NOMO-1 treated with dmso at 0.1 percent for 144 hours (cell line): ENCODE results near the gene RAF1.
"Not testable (repeated sequence)": the region's sequence is repeated elsewhere in the genome, so short reads cannot be mapped to it uniquely, and the experiment has no call there.

ENCODE experiments used
- DNase-seq: peaks from one replicate; lab custom pipeline; 2025; ENCODE audit not compliant: unreplicated experiment; lab: John Stamatoyannopoulos, UW

RAF1 gene

GRCh38 chr3:12677616-12678015 is 13.7 kb upstream of the RAF1 start:
- no peak for DNase-seq

GRCh38 chr3:12675115-12675810 is 11.3 kb upstream of the RAF1 start:
- DNase-seq: no peak

DNA sequence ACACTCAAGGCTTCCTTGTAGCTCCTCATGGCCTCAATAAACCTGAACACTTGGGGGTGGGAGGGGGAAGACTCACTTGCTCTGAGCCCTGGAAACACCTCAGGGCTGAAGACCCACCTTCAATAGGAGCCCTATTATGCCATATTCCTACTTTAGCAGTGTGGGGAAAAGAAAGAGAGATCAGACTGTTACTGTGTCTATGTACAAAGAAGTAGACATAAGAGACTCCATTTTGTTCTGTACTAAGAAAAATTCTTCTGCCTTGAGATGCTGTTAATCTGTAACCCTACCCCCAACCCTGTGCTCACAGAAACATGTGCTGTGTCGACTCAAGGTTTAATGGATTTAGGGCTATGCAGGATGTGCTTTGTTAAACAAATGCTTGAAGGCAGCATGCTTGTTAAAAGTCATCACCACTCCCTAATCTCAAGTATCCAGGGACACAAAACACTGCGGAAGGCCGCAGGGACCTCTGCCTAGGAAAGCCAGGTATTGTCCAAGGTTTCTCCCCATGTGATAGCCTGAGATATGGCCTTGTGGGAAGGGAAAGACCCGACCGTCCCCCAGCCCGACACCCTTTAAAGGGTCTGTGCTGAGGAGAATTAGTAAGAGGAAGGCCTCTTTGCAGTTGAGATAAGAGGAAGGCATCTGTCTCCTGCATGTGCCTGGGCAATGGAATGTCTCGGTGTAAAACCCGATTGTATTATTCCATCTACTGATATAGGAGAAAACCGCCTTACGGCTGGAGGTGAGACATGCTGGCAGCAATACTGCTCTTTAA is 10.2 kb upstream of the RAF1 start:
- not testable (repeated sequence) for DNase-seq

DNA sequence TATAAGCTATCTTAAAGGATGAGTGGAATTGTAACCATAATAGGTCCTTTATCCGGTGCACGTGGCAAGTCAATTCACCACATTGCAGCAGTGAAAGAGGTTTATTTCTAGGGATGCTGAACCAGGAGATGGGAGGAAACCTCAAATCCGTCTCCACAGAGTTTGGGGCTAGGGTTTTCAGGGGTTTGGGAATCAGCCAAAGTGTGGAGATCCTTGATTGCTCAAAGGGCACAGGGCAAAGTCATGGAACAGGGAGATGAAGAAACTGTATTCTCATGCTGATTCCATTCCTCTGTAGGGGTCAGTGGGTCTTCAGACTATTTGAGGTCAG is 7.2 kb upstream of the RAF1 start:
- DNase-seq: no peak

DNA sequence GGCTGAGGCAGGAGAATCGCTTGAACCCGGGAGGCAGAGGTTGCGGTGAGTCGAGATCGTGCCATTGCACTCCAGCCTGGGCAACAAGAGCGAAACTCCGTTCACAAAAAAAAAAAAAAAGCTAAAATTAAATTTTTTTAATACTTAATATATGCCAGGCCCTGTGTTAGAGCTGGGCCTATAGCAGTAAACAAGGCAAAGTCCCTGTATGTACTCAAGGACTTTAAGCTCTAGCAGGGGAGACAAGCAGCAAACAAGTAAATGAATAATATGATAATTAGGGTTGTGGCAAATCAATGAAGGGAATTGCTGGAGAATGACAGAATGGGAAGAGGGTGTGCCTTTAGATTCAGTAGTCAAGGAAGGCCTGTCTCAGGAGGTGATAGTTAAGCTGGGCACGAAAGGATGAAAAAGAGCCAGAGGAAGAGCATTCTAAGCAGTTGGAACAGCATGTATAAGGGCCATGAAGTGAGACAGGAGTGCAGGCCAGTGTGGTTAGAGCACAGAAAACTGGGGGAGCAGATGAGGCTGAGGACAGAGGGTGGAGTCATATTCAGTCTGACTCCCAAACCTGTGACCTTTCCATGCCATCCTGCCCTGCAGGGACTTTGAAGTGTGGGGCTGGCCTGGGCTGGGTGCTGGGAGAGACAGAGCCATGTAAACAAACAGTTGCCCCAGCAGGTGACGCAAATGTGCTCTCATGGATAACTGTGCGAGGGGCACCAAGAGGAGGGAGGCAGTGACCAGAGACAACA is 6.6 kb upstream of the RAF1 start:
- DNase-seq: no peak

GRCh38 chr3:12663401-12663935 is 449 bp downstream of the RAF1 start:
- DNase-seq: no peak

DNA sequence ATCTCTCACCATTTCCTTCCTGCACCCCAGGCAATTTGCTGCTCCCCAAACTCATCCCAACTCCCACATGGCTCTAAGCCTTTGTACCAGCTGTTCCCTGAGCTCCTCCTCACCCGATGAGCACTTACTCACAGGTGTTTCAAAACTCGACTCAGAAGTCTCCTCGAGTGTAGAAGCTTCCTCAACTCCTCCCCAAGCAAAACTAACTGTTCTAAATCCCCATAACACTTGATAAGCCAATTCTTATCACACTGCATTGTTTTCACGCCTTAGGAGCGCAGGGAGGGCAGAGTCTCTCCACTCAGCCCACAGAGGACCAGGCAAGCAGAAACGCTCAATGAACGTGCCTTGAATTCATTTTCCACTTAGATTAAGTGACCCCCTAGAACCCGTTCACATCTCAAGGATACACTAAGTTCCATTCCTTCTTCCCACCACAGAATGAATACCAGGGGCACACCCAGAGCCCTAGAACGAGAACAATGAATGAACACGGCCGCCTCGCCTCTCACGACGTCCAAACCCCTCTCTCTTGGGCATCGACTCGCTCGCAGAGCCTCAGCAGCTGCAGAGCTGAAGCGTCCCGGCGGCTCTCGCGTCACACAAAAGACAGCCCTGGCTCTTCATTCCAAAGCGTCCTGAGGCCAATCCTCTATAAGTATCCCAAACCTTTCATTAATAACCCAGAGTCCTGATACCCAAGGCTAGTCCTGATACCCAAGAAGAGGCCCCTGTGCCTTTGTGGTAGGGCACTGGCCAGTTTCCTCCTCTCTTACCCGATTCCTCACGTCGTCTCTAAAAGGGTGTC is 1.1 kb downstream of the RAF1 start:
- no peak for DNase-seq

DNA sequence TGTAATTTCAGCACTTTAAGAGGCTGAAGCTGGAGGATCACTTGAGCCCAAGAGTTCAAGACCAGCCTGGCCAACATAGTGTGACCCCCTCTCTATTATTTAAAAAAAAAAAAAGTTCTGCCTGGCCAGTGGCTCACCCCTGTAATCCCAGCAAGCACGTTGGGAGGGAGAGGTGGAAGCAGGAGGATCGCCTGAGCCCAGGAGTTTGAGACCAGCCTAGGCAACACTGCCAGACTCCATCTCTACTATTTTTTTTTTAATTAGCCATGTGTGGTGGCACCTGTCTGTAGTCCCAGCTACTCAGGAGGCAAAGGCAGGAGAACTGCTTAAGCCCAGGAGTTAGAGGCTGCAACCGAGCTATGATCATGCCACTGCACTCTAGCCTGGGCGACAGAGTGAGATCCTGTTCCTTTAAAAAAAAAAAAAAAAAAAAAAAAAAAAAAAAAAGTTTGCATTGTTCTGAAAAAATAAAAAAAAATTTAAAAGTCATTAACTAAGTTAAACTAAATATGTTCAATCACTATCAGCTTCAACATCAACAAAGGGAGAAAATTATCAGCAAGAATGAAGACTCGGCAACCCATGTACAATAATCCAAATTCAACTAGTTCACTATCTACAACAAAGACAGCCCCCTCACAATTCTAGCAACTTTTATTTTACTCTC is 1.9 kb downstream of the RAF1 start:
- DNase-seq: no peak

DNA sequence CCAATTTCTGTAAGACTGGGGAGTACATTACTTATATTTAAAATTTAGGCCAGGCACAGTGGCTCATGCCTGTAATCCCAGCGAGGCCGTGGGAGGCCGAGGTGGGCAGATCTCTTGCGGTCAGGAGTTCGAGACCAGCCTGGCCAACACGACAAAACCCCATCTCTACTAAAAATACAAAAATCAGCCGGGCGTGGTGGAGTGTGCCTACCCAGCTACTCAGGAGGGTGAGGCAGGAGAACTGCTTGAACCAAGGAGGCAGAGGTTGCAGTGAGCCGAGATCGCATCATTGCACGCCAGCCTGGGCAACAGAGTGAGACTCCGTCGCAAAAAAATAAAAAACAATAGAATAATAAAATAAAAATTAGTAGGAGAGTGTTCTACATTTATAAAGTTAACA is 2.5 kb downstream of the RAF1 start:
- DNase-seq: not testable (repeated sequence)

DNA sequence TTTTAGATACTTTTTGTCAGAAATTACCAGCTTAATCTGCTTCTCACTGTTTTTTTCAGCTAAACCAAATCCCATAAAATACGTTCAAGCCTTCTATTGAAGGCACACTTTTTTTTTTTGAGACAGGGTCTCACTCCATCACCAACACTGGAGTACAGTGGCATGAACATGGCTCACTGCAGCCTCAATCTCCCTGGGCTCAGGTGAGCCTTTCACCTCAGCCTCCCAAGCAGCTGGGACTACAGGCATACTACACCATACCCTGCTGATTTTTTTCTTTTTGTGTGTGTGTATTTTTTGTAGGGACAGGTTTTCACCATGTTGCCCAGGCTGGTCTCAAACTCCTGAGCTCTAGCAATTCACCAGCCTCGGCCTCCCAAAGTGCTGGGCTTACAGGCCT is 3.7 kb downstream of the RAF1 start:
- no peak for DNase-seq

DNA sequence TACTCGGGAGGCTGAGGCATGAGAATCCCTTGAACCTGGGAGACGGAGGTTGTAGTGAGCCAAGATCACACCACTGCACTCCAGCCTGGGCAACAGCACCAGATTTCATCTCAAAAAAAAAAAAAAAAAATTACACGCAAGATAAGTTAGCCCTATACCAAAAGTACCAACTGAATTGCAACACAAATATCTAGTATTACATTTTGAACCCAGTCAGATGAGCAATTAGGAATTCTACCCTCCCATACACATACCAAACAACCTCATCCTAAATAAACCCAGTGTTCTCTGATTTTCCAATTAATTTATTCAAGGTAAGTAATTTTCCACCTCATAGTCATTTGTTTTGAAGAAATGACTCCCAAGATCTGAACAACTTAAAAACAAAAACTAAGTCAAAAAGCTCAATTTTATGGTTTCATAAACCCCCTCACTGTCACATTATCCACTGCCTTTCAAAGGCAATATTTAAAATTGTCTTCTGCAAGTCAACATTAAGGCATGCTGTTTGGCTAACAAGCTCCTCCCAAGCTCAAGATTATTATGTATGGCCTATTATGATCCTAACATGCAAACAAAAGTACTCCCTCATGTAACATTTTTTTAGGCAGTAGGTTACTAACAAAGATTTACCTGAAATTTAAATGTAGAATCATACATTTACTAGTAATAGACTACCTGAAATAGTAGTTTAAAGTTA is 4.5 kb downstream of the RAF1 start:
- DNase-seq: no peak

DNA sequence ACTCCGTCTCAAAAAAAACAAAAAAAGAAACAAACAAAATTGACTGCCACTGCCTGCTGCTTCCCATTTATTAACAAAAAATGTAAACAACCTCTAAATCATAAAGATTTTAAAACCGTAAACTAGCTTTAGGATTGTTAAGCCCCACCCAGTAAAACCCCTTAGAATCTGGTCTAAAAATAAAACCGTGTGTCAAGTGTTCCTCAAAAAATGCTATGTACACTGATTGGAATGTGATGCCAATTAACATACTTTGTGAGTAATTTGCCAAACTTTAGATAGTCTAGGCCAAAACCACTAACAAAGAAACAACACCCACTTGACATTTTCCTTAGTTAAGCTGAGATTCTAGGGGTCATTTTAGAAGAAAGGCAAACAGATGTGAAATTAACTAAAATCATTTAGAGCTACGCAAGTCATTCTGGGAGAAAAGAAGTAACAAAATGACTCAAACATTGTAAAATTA is 5.3 kb downstream of the RAF1 start:
- DNase-seq: no peak

DNA sequence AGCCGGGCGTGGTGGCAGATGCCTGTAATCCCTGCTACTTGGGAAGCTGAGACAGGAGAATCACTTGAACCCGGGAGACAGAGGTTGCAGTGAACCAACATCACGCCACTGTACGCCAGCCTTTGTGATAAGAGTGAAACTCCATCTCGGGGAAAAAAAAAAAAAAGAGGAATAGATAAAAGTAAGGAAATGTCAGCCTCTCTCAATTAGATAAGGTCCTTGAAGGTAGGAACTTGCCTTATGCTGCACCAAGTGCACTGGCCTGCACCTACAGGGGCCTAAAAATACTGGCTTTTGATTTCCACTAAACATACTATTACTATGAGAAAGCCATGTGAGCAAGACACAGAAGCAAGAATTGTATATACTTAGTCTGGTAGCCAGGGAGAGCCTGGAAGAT is 7.1 kb downstream of the RAF1 start:
- no peak for DNase-seq

DNA sequence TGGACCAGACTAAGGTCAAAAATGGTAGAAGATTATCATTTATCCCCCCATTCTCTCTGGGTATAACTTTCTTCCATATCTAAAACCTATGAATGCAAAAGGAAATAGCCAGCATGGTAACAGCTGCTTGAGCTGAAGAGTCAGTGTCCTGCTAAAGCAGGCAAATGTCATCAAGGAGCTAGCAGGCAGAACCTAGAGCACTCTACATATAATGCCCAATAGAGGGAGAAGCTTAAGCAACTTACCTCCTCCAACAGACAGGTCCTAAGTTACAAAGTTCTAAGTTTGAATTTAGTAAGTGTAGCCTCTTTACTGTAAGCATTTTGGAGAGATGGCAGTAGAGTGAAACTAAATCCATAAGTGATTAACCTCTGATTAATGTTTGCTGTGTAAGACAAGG is 7.7 kb downstream of the RAF1 start:
- no peak for DNase-seq

DNA sequence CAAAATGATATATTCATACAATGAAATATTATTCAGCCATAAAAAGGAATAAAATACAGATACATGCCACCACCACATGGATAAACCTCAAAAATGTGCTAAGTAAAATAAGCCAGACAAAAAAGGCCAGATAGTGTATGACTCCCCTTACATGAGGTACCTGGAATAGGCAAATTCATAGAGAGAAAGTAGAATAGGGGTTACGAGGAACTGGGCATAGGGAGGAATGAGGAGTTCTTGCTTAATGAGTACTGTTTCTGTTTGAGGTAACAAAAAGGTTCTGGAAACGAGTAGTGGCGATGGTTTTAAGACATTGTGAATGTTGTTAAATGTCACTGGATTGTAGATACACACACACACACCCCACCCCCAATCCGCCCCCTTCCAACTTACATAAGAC is 8.2 kb downstream of the RAF1 start:
- DNase-seq: no peak

DNA sequence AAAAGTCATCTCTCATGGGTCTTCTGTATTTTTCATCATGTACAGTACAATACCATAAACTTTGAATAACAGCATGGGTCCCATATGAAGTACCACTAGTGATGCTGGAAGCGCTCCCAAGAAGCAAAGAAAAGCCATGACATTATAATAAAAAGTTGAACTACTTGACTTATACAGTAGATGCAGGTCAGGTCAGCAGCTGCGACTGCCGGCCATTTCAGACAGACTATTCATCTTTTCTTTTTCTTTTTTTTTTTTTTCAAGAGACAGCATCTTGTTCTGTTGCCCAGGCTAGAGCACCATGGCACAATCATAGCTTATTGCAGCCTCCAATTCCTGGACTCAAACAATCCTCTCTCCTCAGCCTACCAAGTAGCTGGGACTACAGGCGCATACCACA is 10.2 kb downstream of the RAF1 start:
- no peak for DNase-seq

DNA sequence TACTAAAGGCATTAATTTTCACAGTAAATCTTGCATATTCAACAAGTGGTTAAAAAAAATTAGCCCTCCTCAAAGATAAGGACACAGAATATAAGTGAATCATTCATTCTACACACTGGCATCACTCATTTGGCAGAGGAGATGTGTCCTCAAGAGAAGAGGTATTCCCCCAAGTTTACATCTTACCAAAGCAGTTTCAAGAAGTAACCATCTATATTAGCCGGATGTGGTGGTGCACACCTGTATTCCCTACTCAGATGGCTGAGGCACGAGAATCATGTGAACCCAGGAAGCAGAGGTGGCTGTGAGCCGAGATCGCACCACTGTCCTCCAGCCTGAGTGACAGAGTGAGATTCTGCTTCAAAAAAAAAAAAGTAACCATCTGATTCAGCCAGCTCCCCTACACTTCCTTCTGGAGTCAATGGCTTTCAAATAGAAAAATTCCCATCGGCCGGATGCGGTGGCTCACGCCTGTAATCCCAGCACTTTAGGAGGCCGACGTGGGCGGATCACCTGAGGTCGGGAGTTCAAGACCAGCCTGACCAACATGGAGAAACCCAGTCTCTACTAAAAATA is 15.4 kb downstream of the RAF1 start:
- DNase-seq: no peak

- DNase-seq: no peak
These were observed 19.5 kb downstream of the RAF1 start for GRCh38 chr3:12644331-12644937.

DNA sequence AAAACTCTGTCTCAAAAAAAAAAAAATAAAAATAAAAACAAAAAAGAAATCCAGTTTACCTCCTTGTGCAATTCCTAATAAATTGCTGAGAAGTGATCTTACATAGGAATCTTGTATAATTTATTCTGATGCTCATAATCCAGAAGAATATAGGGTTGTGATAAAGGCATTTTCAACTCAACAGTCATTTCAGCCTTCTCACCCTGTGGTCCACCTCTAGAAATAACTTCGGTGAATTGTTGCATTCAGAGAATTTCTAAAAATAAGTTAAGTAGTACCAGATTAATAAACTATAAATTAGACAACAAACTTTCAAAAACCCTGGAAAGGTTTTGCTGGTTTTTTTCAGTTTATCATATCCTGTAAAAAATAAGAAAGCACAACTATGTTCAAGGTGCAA is 20.2 kb downstream of the RAF1 start:
- DNase-seq: no peak
